Measurements from ENCODE around the gene CLTCL1.
"Not testable (repeated sequence)": the region's sequence is repeated elsewhere in the genome, so short reads cannot be mapped to it uniquely, and the experiment has no call there.

The CLTCL1 gene

GRCh38 chr22:19287889-19288288 lies 3.6 kb downstream of the CLTCL1 start:
- Histone ChIP-seq H3K27me3 (replicated peaks; ENCODE audit: control insufficient read depth, insufficient read depth, low read length) (no peaks in the 10 kb centered on the region; the same call in none of the 2 replicates), H3K4me3 (replicated peaks; ENCODE audit: low read depth, low read length) (no peak overlapping the region), H3K36me3 (ENCODE audit: control insufficient read depth, insufficient read depth, low read length) (no peaks in the 10 kb centered on the region)
- DNase-seq (ENCODE audit: extremely low read depth, insufficient read length) = no peak
- TF ChIP-seq CTCF (IDR thresholded peaks at IDR 0.05; ENCODE audit: insufficient read depth, low read length, poor library complexity, severe bottlenecking) = no peak

GRCh38 chr22:19287076-19287707 lies 4.3 kb downstream of the CLTCL1 start:
- no peaks in the 10 kb centered on the region for H3K36me3 ChIP-seq (ENCODE audit: control insufficient read depth, insufficient read depth, low read length)
- H3K27me3 ChIP-seq (replicated peaks; ENCODE audit: control insufficient read depth, insufficient read depth, low read length) = no peaks in the 10 kb centered on the region; the same call in none of the 2 replicates
- no peak for DNase-seq (ENCODE audit: extremely low read depth, insufficient read length)
- no peak for TF ChIP-seq CTCF (IDR thresholded peaks at IDR 0.05; ENCODE audit: insufficient read depth, low read length, poor library complexity, severe bottlenecking)
- H3K4me3 ChIP-seq (replicated peaks; ENCODE audit: low read depth, low read length) = no peak overlapping the region

GRCh38 chr22:19285831-19286230 lies 5.7 kb downstream of the CLTCL1 start:
- DNase-seq (ENCODE audit: extremely low read depth, insufficient read length) = no peak

GRCh38 chr22:19279143-19279542 lies 12.4 kb downstream of the CLTCL1 start:
- H3K36me3 ChIP-seq (ENCODE audit: control insufficient read depth, insufficient read depth, low read length); DNase-seq (ENCODE audit: extremely low read depth, insufficient read length); H3K4me3 ChIP-seq (replicated peaks; ENCODE audit: low read depth, low read length); H3K27me3 ChIP-seq (replicated peaks; ENCODE audit: control insufficient read depth, insufficient read depth, low read length): not testable (repeated sequence)

More at GRCh38 chr22:19285831-19286230, 5.7 kb downstream of the CLTCL1 start:
- no peak for TF ChIP-seq CTCF (IDR thresholded peaks at IDR 0.05; ENCODE audit: insufficient read depth, low read length, poor library complexity, severe bottlenecking)
- Histone ChIP-seq H3K4me3 (replicated peaks; ENCODE audit: low read depth, low read length) (no peak overlapping the region), H3K36me3 (ENCODE audit: control insufficient read depth, insufficient read depth, low read length) (no peaks in the 10 kb centered on the region), H3K27me3 (replicated peaks; ENCODE audit: control insufficient read depth, insufficient read depth, low read length) (no peaks in the 10 kb centered on the region; the same call in 1 of the 2 replicates)

- no peak overlapping the region for H3K4me3 ChIP-seq (replicated peaks; ENCODE audit: low read depth, low read length)
- H3K36me3 ChIP-seq (ENCODE audit: control insufficient read depth, insufficient read depth, low read length) = no peaks in the 10 kb centered on the region
- TF ChIP-seq CTCF (IDR thresholded peaks at IDR 0.05; ENCODE audit: insufficient read depth, low read length, poor library complexity, severe bottlenecking) = no peak
- no peak for DNase-seq (ENCODE audit: extremely low read depth, insufficient read length)
- H3K27me3 ChIP-seq (replicated peaks; ENCODE audit: control insufficient read depth, insufficient read depth, low read length) = no peaks in the 10 kb centered on the region
These were observed 13.7 kb downstream of the CLTCL1 start for GRCh38 chr22:19277785-19278184.

GRCh38 chr22:19275919-19276600 lies 15.5 kb downstream of the CLTCL1 start:
- no peak overlapping the region for H3K4me3 ChIP-seq (replicated peaks; ENCODE audit: low read depth, low read length)
- no peak for DNase-seq (ENCODE audit: extremely low read depth, insufficient read length)
- no peak for TF ChIP-seq CTCF (IDR thresholded peaks at IDR 0.05; ENCODE audit: insufficient read depth, low read length, poor library complexity, severe bottlenecking)
- H3K27me3 ChIP-seq (replicated peaks; ENCODE audit: control insufficient read depth, insufficient read depth, low read length) = no peaks in the 10 kb centered on the region; the same call in 1 of the 2 replicates
- H3K36me3 ChIP-seq (ENCODE audit: control insufficient read depth, insufficient read depth, low read length) = no peaks in the 10 kb centered on the region

All from GM06990 (cell line).